ENCODE measurements around the gene RPS24.
"Not testable (repeated sequence)": the region's sequence is repeated elsewhere in the genome, so short reads cannot be mapped to it uniquely, and the experiment has no call there.

Gene RPS24

DNA sequence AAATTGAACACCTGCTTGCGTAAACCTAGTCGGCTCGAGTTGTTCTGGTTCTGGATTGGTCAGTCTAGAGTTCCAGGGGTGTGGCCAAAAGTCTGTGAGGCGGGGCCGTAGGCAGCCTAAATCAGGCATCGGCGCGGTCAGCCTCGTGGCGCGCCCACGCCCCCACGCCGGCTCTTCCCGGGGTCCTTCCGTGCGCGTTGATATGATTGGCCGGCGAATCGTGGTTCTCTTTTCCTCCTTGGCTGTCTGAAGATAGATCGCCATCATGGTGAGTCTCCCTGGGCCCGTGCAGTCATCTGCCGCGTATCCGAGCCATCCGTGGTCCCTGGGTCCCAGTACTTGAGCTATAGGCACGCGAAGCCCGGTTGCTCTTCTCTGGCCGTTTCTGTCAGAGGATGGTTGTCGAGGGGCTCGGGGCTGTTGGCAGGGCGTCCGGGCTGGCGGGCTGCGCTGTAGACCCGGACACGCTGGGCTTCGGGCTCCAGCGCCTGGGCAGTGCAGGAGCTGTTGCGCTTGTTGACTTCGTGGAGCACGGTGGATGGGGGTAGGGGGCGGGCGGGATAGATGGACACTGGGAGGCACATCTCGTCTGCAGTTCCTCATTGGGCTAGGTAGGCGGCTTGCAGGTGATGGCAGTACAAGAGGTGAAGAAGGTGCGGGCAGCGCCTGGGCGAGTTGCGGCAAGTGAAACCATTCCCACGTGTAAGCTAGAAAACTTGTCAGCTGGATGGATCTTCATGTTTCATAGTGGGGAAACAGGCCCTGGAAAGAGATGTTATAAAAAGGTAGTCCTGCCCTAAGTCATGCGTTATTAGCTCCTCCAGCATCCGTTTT lies at the start of gene RPS24:
Gene RPS24 (plus strand): TSS at position 227 of the 834 bp plus-strand sequence. CDS start 39 bp downstream, at position 266.
- Histone ChIP-seq H4K20me1 (peaks cover 42 to 48% (median 45%) of the 10 kb centered on the region in 11 experiments), H3K36me3 (peaks cover 39 to 46% (median 44%) of the 10 kb centered on the region in 11 experiments), H3K27ac (peak within 1 kb of the TSS; percentile 59 to 94 (median 86)), H3K4me2 (peak within 1 kb of the TSS; percentile 81 to 98 (median 94)), H3K27me3 (no peaks in the 10 kb centered on the region), H3K4me3 (peak within 1 kb of the TSS; percentile 77 to 94 (median 88)), H3K9me3 (replicated peaks in 1 of 11) (no peaks in the 10 kb centered on the region), H3K4me1 (peaks cover 42 to 50% (median 45%) of the 10 kb centered on the region in 10 experiments), H3K9ac (peak within 1 kb of the TSS; percentile 87 to 96 (median 92))
- no peak; a peak in 1 of 22 replicates for TF ChIP-seq Cebpa-rat (IDR thresholded peaks at IDR 0.05)

DNA sequence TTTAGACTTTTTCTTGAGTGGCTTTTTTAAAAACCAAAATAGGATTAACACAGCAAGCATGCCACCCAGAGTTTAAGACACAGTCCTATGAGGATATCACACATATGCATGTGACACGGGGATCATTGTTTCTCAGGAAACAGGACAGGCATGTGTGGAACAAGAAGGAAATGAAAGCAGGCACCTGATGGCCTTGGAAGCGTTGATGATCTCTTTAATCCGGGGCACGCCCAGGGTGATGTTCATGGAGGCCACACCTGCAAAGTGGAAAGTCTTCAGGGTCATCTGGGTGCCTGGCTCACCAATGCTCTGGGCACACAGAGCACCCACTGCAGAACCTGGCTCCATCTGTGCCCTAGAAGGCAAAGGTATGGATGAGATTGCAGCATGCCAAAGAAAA lies 48.7 kb upstream of the RPS24 start:
- Histone ChIP-seq H3K9me3 (replicated peaks in 1 of 11) (no peaks in the 10 kb centered on the region), H3K27me3 (no peaks in the 10 kb centered on the region), H3K27ac (no peak overlapping the region), H3K4me1 (peaks cover 0 to 27% (median 4%) of the 10 kb centered on the region in 10 experiments; a peak in 9 of 20 replicates), H3K4me3 (no peak overlapping the region), H4K20me1 (peaks cover 0 to 24% (median 0%) of the 10 kb centered on the region in 11 experiments; a peak in 9 of 22 replicates), H3K4me2 (peak overlapping the region in 1 of 11 experiments; percentile 31; a peak in 1 of 22 replicates), H3K36me3 (peaks cover 92 to 100% (median 98%) of the 10 kb centered on the region in 11 experiments), H3K9ac (no peak overlapping the region)
- no peak for TF ChIP-seq Cebpa-rat (IDR thresholded peaks at IDR 0.05)

DNA sequence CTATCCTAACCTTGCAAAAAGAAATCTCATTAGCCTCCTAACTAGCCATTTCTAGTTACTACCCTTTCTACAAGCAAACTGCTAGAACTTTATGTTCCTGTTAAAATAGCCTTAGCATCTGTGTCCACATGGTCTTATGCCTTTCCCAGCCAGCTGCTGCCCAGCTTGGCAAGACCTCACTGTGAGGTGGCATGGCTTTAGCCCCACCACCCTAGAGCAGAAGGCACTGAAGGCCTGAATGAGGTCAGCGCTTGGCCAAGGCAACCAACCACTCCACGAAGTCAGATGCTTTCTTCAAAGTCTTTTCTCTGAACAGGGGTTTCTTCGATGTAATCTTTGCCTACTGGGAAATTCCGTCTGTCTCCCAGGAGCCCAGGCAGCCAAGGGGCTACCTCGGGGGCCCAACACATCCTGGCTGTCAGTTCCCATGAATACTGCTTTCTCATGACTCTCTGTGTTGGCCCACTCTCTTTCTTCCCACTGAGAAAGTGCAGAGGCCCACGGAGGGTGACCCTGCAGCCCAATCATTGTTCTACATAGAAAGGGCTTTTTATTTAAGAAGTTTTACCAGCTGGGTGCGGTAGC lies 45.9 kb upstream of the RPS24 start:
- H4K20me1 ChIP-seq, result peaks cover 0 to 24% (median 0%) of the 10 kb centered on the region in 11 experiments; a peak in 7 of 22 replicates
- peaks cover 0 to 27% (median 4%) of the 10 kb centered on the region in 10 experiments; a peak in 9 of 20 replicates for H3K4me1 ChIP-seq
- H3K36me3 ChIP-seq, result peaks cover 94 to 100% (median 100%) of the 10 kb centered on the region in 11 experiments

DNA sequence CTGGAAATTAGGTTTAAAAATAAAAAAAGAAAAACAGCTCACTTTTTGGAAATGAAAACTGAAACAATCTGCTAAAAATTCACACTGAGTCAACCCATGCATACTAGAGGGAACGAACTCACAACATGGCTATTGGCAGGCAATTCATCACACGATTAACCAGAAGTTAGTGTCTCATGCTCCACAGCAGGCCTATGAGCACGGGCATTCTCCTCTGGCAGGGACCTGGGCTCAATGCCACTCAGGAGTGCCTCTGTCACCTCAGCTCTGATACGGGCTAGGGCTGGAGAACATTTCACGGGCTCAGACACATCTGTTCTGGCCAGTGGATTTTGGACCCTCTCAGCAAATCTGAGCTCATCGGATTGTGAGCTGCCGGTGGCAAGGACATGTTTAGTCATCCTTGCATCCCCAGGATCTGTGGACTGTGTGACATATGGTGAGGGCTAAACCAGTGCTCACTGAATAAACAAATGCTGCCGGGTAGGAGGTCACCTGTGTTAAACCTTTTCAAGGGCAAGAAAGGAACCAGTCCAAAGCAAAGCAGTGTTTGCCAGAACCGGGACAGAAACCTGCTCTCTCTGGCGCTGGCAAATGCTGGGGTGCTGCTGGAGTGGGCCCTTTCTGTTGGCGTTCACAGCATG lies 44.5 kb upstream of the RPS24 start:
- no peak overlapping the region for H3K27ac ChIP-seq
- H3K36me3 ChIP-seq, result peaks cover 99 to 100% (median 100%) of the 10 kb centered on the region in 11 experiments
- H3K4me2 ChIP-seq, result no peak overlapping the region
- H3K9me3 ChIP-seq (replicated peaks in 1 of 11), result no peaks in the 10 kb centered on the region
- TF ChIP-seq Cebpa-rat (IDR thresholded peaks at IDR 0.05), result no peak
- peaks cover 0 to 24% (median 7%) of the 10 kb centered on the region in 11 experiments; a peak in 8 of 22 replicates for H4K20me1 ChIP-seq
- H3K4me3 ChIP-seq, result no peak overlapping the region
- no peak overlapping the region for H3K9ac ChIP-seq
- H3K4me1 ChIP-seq, result peaks cover 0 to 13% (median 0%) of the 10 kb centered on the region in 10 experiments; a peak in 8 of 20 replicates
- no peaks in the 10 kb centered on the region for H3K27me3 ChIP-seq

More for the DNA sequence above, 45.9 kb upstream of the RPS24 start:
- Histone ChIP-seq H3K4me3 (no peak overlapping the region), H3K27me3 (no peaks in the 10 kb centered on the region), H3K9ac (no peak overlapping the region), H3K4me2 (no peak overlapping the region), H3K27ac (no peak overlapping the region), H3K9me3 (replicated peaks in 1 of 11) (no peaks in the 10 kb centered on the region)
- TF ChIP-seq Cebpa-rat (IDR thresholded peaks at IDR 0.05), result no peak

DNA sequence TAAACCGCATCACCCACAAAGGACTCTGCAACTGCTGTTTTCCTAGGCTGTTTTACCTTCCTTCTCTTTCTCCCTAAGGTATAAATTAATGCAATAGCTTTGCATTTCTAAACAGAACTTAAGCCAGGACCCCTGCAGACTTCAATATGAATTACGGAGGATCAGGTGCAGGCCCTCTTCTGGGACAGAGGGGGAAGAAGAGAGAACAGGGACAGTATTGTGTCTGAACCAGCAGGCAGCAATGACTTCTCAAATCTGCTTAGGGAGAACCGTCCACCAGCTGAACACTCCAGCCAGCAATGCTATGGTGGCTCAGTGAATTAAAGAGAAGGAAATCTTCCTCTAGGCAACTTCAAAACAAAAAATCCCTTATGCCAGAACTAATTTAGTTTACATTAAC lies 40.0 kb upstream of the RPS24 start:
- Histone ChIP-seq H4K20me1 (peaks cover 0 to 9% (median 0%) of the 10 kb centered on the region in 11 experiments; a peak in 3 of 22 replicates), H3K27me3 (no peaks in the 10 kb centered on the region), H3K4me1 (no peaks in the 10 kb centered on the region), H3K36me3 (peaks cover 59 to 61% (median 60%) of the 10 kb centered on the region in 11 experiments), H3K4me2 (no peak overlapping the region), H3K4me3 (no peak overlapping the region), H3K9ac (no peak overlapping the region), H3K9me3 (replicated peaks in 1 of 11) (no peaks in the 10 kb centered on the region), H3K27ac (no peak overlapping the region)
- no peak for TF ChIP-seq Cebpa-rat (IDR thresholded peaks at IDR 0.05)

DNA sequence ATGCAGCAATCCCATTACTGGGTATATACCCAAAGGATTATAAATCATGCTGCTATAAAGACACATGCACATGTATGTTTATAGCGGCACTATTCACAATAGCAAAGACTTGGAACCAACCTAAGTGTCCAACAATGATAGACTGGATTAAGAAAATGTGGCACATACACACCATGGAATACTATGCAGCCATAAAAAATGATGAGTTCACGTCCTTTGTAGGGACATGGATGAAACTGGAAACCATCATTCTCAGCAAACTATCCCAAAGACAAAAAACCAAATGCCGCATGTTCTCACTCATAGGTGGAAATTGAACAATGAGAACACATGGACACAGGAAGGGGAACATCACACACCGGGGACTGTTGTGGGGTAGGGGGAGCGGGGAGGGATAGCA lies 34.9 kb upstream of the RPS24 start:
- H3K36me3 ChIP-seq, result peaks cover 55 to 61% (median 58%) of the 10 kb centered on the region in 11 experiments
- H4K20me1 ChIP-seq; H3K9ac ChIP-seq; H3K4me1 ChIP-seq; H3K4me3 ChIP-seq; H3K27me3 ChIP-seq; H3K9me3 ChIP-seq (replicated peaks in 1 of 11); H3K4me2 ChIP-seq; H3K27ac ChIP-seq: not testable (repeated sequence)

DNA sequence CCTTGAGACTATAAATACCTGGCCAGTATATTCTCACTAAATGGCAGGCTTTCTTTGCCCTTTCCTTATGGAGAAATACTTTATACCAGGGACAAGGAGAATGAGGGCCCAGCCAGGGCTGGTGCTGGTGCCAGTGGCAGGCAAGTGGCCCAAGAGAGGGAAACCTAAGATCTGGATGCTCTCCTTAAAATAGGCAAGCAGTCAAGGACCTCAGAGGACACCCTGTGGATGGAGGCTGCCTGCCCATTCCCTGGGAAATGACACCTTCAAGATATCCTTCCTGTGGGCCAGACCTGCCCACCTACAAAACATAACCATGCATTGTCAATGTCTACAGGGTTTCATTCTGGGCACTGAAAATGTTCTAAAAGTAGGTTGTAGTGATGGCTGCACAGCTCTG lies 33.5 kb upstream of the RPS24 start:
- TF ChIP-seq Cebpa-rat (IDR thresholded peaks at IDR 0.05), result no peak
- Histone ChIP-seq H3K27ac (no peak overlapping the region), H3K36me3 (peaks cover 61 to 67% (median 65%) of the 10 kb centered on the region in 11 experiments), H4K20me1 (peaks cover 0 to 8% (median 0%) of the 10 kb centered on the region in 11 experiments; a peak in 2 of 22 replicates), H3K9ac (no peak overlapping the region), H3K4me1 (no peaks in the 10 kb centered on the region), H3K9me3 (replicated peaks in 1 of 11) (peaks cover 0 to 5% (median 0%) of the 10 kb centered on the region in 11 experiments; a peak in 2 of 22 replicates), H3K27me3 (no peaks in the 10 kb centered on the region), H3K4me3 (no peak overlapping the region), H3K4me2 (no peak overlapping the region)

DNA sequence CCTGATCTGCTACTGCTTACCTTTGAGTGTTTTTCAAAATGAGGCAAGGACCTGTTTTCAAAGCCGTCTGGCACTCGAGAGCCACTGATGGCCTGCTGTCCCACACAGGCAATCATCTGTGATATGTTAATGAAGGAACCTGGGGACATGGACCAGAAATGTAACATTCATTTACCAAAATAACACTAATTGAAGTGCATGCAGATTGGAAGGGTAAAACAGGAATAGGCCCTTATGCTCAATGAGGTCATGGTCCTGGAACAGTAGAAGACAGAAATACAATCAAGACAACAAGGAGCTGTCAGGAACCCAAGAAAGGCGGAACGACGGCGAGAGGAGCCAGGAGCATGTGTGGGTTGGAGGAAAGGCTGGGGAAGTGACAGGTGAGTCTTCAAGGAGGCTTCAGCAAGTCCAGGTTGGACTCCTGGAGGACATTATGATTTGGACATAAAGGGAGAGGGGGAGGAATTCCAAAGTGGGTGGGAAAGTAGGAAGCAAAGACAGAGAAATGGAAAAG lies 32.6 kb upstream of the RPS24 start:
- peaks cover 70 to 75% (median 73%) of the 10 kb centered on the region in 11 experiments for H3K36me3 ChIP-seq
- H3K27me3 ChIP-seq, result no peaks in the 10 kb centered on the region
- TF ChIP-seq Cebpa-rat (IDR thresholded peaks at IDR 0.05), result no peak
- no peak overlapping the region for H3K27ac ChIP-seq
- peaks cover 0 to 5% (median 0%) of the 10 kb centered on the region in 11 experiments; a peak in 2 of 22 replicates for H3K9me3 ChIP-seq (replicated peaks in 1 of 11)
- H3K4me3 ChIP-seq, result no peak overlapping the region
- no peak overlapping the region for H3K4me2 ChIP-seq
- H3K4me1 ChIP-seq, result no peaks in the 10 kb centered on the region
- H4K20me1 ChIP-seq, result peaks cover 0 to 8% (median 0%) of the 10 kb centered on the region in 11 experiments; a peak in 2 of 22 replicates
- H3K9ac ChIP-seq, result no peak overlapping the region

Measured in BLaER1 treated with 17β-estradiol and CSF1 and Interleukin-3, amounts not matched to agents 10 nM and 100 nM (cell line).